Pancreas (tissue), 10 donors: ENCODE measurements around the gene ZNF496. TPM values are rescaled to one million over a fixed set of nuclear protein-coding genes. Genes with fewer than 3 reads are reported as not detected.

Experiments used
- ATAC-seq, 4 donors: fragments of 200-7000 bp; cut with Tn5 transposase; one replicate each; pipeline versions ENCODE4 v1.8.0 to v1.9.1; 2020; ENCODE audit warnings: mild to moderate bottlenecking in 4 of 4, moderate library complexity in 4 of 4
- DNase-seq, 6 donors: peaks; one replicate each; pipeline ENCODE4 v3.0.0-alpha.2; 2020
- FAIRE-seq: peaks from 2 replicates; lab custom pipeline; 2012; peaks lifted over from hg19 to GRCh38; lab: Jason Lieb, UNC
- H3K27ac ChIP-seq, 4 donors: fragments of 200-600 bp; sonication (generic); 1 replicate in 3 of 4; 2 replicates in 1 of 4; pipeline versions ENCODE4 v1.5.0 to v1.8.0; 2020
- H3K27me3 ChIP-seq, 4 donors: fragments of 200-600 bp; one replicate each; pipeline ENCODE4 v1.8.0; 2021
- H3K36me3 ChIP-seq, 3 donors: fragments of 200-600 bp; sonication (generic) in 1 of 3; one replicate each; pipeline versions ENCODE4 v1.5.0 to v1.8.0; 2020 to 2021
- H3K4me1 ChIP-seq, 3 donors: fragments of 200-600 bp; one replicate each; pipeline ENCODE4 v1.8.0; 2021
- H3K4me3 ChIP-seq, 4 donors: fragments of 200-600 bp; sonication (generic) in 2 of 4; one replicate each; pipeline versions ENCODE4 v1.5.0 to v1.8.0; 2020 to 2021
- H3K9me3 ChIP-seq, 4 donors: fragments of 200-600 bp; one replicate each; pipeline ENCODE4 v1.8.0; 2021
- WGBS, 2 donors: extraction: QIAGEN DNeasy Blood & Tissue Kit; methylation state at CpG; one replicate each; pipeline ENCODE4 v1.1.7; 2013; 5-methylcytosine and 5-hydroxymethylcytosine counted together
- intact Hi-C, 3 donors: fragments of 100-400 bp; cut with DNase I; formaldehyde crosslinking; loops; one replicate each; pipeline versions ENCODE4 v1.11.1 to v1.14.2; 2022
- polyA plus RNA-seq, 2 donors: library from polyadenylated mRNA; stranded (reverse); fragments of 200-250 nt; gene quantifications; one replicate each; pipeline ENCODE4 v1.2.3, GENCODE V29; 2013
- total RNA-seq, 6 donors: library from RNA; stranded (reverse); fragmentation: NEBNext Ultra II Directional in 4 of 6; extraction: Animal tissue kit (Norgen Biotek cat#: 25700) in 4 of 6; gene quantifications; one replicate each; pipeline versions ENCODE4 v1.2.1 to v1.2.4, GENCODE V29; 2021 to 2023
- TF ChIP-seq, protein P1 (sequence below), 4 donors: fragments of 200-600 bp; sonication (generic) in 3 of 4; IDR thresholded peaks; one replicate each; pipeline versions ENCODE4 v1.5.0 to v1.8.0; 2021; ENCODE audit warnings: antibody characterized with exemption in 4 of 4
- donor health status: healthy with polysubstance abuse.
- donor health status: DM: no; HTN: no; CAD: no; lungs with moderate emphysema.
- donor health status: DM: no; HTN: no; CAD: no.
- donor health status: control.
- donor health status: control.
- donor health status: Bipolar disorder and iron deficiency.
- donor health status: DM: yes; HTN: yes; CAD: no.
- donor health status: DM: no; HTN: no; CAD: no.
- donor health status: DM: no; HTN: no; CAD: no.
- donor health status: DM: yes; HTN: yes; CAD: no.

The ZNF496 gene
- total and polyA plus RNA-seq, 8 donors = 11.4 to 24.4 (median 18.8) TPM

DNA sequence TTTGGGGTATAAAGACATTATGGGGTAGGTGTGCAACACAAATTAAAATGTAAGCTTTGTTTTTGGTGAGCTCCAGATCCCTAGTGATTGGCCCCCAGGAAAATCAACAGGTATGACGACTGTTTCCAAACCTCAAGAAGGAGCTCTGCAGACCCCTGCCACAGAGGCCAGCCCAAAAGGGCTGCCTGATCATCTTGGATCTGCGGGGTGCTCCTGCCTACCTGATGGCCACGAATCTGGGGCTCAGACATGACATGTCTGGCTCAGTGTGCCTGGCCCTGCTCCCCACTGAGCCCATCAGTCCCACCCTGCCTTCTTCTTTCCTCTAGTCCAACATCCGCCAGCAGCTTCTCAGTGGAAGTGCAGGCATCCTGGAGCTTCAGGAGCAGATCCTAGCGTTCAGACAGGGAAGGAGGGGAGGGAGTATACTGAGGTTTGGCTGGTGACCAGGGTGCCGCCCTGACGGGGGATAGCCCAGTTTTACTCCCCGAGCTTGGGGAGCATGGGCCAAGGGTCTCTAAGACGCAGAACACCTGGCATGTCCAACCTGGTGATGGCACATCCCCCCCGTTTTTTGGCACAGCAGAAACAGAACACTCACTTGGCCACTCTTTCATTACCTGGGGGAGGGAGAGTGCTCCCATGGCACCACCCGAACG, 31.8 kb downstream of the ZNF496 start:
- Histone ChIP-seq H3K4me1 (no peaks in the 10 kb centered on the region), H3K27ac (no peak overlapping the region), H3K36me3 (peaks cover 0 to 14% (median 0%) of the 10 kb centered on the region in 3 donors), H3K4me3 (no peak overlapping the region), H3K9me3 (no peaks in the 10 kb centered on the region), H3K27me3 (no peaks in the 10 kb centered on the region)
- intact Hi-C loops = no loop called here
- FAIRE-seq (no peak), DNase-seq (no peak), ATAC-seq (no peak)
- TF ChIP-seq, protein P1, sequence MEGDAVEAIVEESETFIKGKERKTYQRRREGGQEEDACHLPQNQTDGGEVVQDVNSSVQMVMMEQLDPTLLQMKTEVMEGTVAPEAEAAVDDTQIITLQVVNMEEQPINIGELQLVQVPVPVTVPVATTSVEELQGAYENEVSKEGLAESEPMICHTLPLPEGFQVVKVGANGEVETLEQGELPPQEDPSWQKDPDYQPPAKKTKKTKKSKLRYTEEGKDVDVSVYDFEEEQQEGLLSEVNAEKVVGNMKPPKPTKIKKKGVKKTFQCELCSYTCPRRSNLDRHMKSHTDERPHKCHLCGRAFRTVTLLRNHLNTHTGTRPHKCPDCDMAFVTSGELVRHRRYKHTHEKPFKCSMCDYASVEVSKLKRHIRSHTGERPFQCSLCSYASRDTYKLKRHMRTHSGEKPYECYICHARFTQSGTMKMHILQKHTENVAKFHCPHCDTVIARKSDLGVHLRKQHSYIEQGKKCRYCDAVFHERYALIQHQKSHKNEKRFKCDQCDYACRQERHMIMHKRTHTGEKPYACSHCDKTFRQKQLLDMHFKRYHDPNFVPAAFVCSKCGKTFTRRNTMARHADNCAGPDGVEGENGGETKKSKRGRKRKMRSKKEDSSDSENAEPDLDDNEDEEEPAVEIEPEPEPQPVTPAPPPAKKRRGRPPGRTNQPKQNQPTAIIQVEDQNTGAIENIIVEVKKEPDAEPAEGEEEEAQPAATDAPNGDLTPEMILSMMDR (IDR thresholded peaks at IDR 0.05) = no peak
- WGBS, 2 donors = 92% methylated on average over 12 of the region's 12 CpGs

DNA sequence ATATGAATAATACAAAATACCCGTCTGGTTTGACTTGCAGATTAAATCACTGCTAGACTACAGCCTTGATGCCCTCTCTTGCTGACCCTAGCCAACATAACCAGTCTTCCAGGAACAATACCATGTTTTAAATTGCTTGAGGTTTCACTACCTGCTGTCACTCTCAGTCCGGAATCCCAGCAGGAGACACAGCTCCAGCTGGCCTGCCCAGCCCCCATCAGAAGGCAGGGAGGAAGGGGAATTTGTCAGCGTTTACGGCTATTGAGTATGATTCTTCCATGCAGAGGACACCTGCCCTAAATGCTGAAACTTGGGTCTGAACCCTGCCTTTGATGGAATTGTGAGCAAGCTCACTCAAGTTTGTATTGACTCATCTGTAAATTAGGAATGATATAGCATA, 33.0 kb downstream of the ZNF496 start:
- WGBS, 2 donors = 76 to 83% methylated on average over 4 of the region's 4 CpGs
- Histone ChIP-seq H3K27ac (no peak overlapping the region), H3K4me1 (no peaks in the 10 kb centered on the region), H3K27me3 (no peaks in the 10 kb centered on the region), H3K36me3 (peaks cover 0 to 14% (median 0%) of the 10 kb centered on the region in 3 donors), H3K9me3 (no peaks in the 10 kb centered on the region), H3K4me3 (no peak overlapping the region)
- FAIRE-seq = no peak
- no peak for ATAC-seq
- intact Hi-C loops = no loop called here
- DNase-seq = no peak
- TF ChIP-seq, protein P1 (IDR thresholded peaks at IDR 0.05) = no peak

DNA sequence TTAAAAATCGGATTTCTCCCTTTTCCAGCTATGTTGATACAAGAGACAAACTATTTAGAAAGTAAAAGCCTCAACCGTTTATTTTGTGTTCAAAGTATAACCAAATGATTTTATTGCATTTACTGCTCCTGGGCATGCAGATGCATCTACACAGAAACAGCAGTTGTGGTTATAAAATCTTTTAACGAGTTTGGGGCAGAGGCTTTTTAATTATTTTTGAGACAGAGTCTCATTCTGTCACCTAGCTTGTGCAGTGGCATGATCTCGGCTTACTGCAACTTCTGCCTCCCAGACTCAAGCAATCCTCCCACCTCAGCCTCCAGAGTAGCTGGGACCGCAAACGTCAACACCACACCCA, 33.6 kb downstream of the ZNF496 start:
- Histone ChIP-seq H3K36me3 (peaks cover 0 to 9% (median 0%) of the 10 kb centered on the region in 3 donors), H3K4me3 (no peak overlapping the region), H3K27ac (no peak overlapping the region), H3K9me3 (no peaks in the 10 kb centered on the region), H3K27me3 (no peaks in the 10 kb centered on the region), H3K4me1 (no peaks in the 10 kb centered on the region)
- intact Hi-C loops = no loop called here
- 78 to 82% methylated on average over 6 of the region's 6 CpGs for WGBS, 2 donors
- no peak for DNase-seq
- no peak for FAIRE-seq
- TF ChIP-seq, protein P1 (IDR thresholded peaks at IDR 0.05) = no peak
- no peak for ATAC-seq

DNA sequence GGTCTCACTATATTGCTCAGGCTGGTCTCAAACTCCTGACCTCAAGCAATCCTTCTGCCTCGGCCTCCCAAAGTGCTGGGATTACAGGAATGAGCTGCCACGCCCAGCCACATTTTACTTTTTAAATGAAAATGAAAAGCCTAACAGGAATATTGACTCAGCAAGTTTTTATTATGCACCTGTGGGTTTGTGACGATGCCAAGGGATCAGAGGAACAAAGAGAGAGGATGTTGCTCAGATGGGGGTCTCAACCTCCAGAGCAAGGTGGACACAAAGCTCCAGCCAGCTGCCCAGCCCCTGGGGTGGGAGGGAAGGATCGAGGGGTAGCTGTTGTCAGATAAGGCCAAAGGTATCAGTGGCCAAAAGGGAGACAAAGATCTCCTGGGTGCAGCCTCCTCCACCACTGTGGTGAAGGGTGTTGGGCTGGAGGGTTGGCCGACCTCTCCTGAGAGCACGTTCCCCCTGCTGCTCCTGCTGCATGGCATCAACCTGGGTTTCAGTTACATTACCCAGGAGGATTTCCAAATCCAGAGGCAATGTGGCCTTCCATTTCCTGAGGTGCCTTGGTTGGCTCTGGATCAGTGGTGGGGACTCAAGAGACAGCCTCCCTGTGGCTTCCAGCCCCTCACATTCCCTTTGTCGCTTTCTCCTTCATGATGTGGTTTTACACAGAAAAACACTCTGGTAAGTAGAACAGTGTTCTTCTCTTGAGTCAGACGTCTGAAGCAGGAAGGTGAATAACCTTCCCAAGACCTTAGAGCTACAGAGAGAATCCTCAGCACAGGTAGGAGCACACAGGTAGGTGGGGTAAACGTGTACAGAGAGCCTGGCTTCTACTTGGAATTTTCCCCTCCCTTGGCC, 34.2 kb downstream of the ZNF496 start:
- Histone ChIP-seq H3K36me3 (peaks cover 0 to 7% (median 0%) of the 10 kb centered on the region in 3 donors), H3K27ac (no peak overlapping the region), H3K4me1 (no peaks in the 10 kb centered on the region), H3K27me3 (no peaks in the 10 kb centered on the region), H3K4me3 (no peak overlapping the region), H3K9me3 (no peaks in the 10 kb centered on the region)
- WGBS, 2 donors = 82 to 86% methylated on average over 9 of the region's 9 CpGs
- intact Hi-C loops = no loop called here
- ATAC-seq (no peak), FAIRE-seq (no peak), DNase-seq (no peak)
- TF ChIP-seq, protein P1 (IDR thresholded peaks at IDR 0.05) = no peak
